ENCODE measurements around the gene SLC48A1. TPM values are rescaled to one million over a fixed set of nuclear protein-coding genes. Genes with fewer than 3 reads are reported as not detected.
"Not testable (repeated sequence)": the region's sequence is repeated elsewhere in the genome, so short reads cannot be mapped to it uniquely, and the experiment has no call there.

SLC48A1 gene
- total RNA-seq, 2 experiments from 2014 or later: 4.5 to 5.8 TPM

- Mint-ChIP-seq H3K36me3 (ENCODE audit: low read depth) (peaks cover 18% of the 10 kb centered on the region), H3K27me3 (no peaks in the 10 kb centered on the region), H3K4me1 (ENCODE audit: low read depth) (peaks cover 99% of the 10 kb centered on the region), H3K27ac (peak overlapping the region; percentile 96), H3K9me3 (no peaks in the 10 kb centered on the region), H3K4me3 (peak overlapping the region; percentile 66)
- no peaks in the 10 kb centered on the region for H3K27me3 ChIP-seq (ENCODE audit: control insufficient read depth in 1 of 2, insufficient read depth in 2 of 2, low read length in 2 of 2)
- peaks cover 27% of the 10 kb centered on the region for H3K36me3 ChIP-seq (ENCODE audit: insufficient read depth, low read length)
- H3K27ac ChIP-seq (ENCODE audit: low read depth in 1 of 2, low read length in 2 of 2): peak overlapping the region; percentile 91 to 98
- no peak for ATAC-seq (ENCODE audit: poor library complexity)
- peak in 10 of 14 experiments; percentile 24 to 73 (median 51) for DNase-seq
- H3K4me1 ChIP-seq (ENCODE audit: insufficient read depth, low read length): peaks cover 99% of the 10 kb centered on the region
- ChIA-PET POLR2A (interaction anchor here (0.6 to 8.4 kb wide), 10 partner anchors 11 to 390 kb away, joined by 3 to 274 read pairs (median 4); partner anchors contain the start of genes HDAC7, RPAP3 and TMEM106C), CTCF (interaction anchor here (0.6 to 5.3 kb wide), 13 partner anchors 9 to 105 kb away, joined by 3 to 45 read pairs (median 5); partner anchors contain the start of genes HDAC7 and SLC48A1)
- no peaks in the 10 kb centered on the region for H3K9me3 ChIP-seq (ENCODE audit: control insufficient read depth in 1 of 2, insufficient read depth in 1 of 2, low read length in 2 of 2)
- TF ChIP-seq CTCF (IDR thresholded peaks at IDR 0.05): peak; percentile 25
- H3K4me3 ChIP-seq (ENCODE audit: low read length): peak overlapping the region; percentile 37
- intact Hi-C loops (cut with DNase I, micrococcal nuclease): loop anchor here in 1 of 2 experiments (2.0 kb wide), 1 partner anchor 16 kb away; no protein-coding TSS in a partner anchor
Measured at GRCh38 chr12:47808574-47809365, 35.7 kb downstream of the SLC48A1 start.

- CTCF ChIA-PET: interaction anchor here (1.2 to 4.7 kb wide), 11 partner anchors 8 to 94 kb away, joined by 3 to 26 read pairs (median 4); partner anchors contain the start of gene SLC48A1
- peaks cover 21% of the 10 kb centered on the region for H3K36me3 ChIP-seq (ENCODE audit: insufficient read depth, low read length)
- not testable (repeated sequence) for H3K4me3 ChIP-seq (ENCODE audit: low read length); ATAC-seq (ENCODE audit: poor library complexity); DNase-seq; H3K27me3 ChIP-seq (ENCODE audit: control insufficient read depth in 1 of 2, insufficient read depth in 2 of 2, low read length in 2 of 2); H3K9me3 ChIP-seq (ENCODE audit: control insufficient read depth in 1 of 2, insufficient read depth in 1 of 2, low read length in 2 of 2); H3K9me3 Mint-ChIP-seq; H3K27me3 Mint-ChIP-seq
- POLR2A ChIA-PET: interaction anchor here (0.9 to 8.4 kb wide), 7 partner anchors 10 to 104 kb away, joined by 3 to 274 read pairs (median 4); partner anchors contain the start of genes HDAC7 and RPAP3
- Mint-ChIP-seq H3K36me3 (ENCODE audit: low read depth) (peaks cover 12% of the 10 kb centered on the region), H3K4me3 (peak overlapping the region; percentile 58), H3K27ac (peak overlapping the region; percentile 96), H3K4me1 (ENCODE audit: low read depth) (peaks cover 99% of the 10 kb centered on the region)
- intact Hi-C loops (cut with DNase I, micrococcal nuclease): loop anchor here in 1 of 2 experiments (2.0 kb wide), 1 partner anchor 15 kb away; no protein-coding TSS in a partner anchor
- peak overlapping the region; percentile 70 to 98 for H3K27ac ChIP-seq (ENCODE audit: low read depth in 1 of 2, low read length in 2 of 2)
- H3K4me1 ChIP-seq (ENCODE audit: insufficient read depth, low read length): peaks cover 99% of the 10 kb centered on the region
Measured at GRCh38 chr12:47809518-47809917, 36.5 kb downstream of the SLC48A1 start.

GRCh38 chr12:47811072-47811396 lies 38.0 kb downstream of the SLC48A1 start:
- H3K36me3 ChIP-seq (ENCODE audit: insufficient read depth, low read length): peaks cover 7% of the 10 kb centered on the region

More at GRCh38 chr12:47811072-47811396, 38.0 kb downstream of the SLC48A1 start:
- Histone ChIP-seq H3K27me3 (ENCODE audit: control insufficient read depth in 1 of 2, insufficient read depth in 2 of 2, low read length in 2 of 2) (no peaks in the 10 kb centered on the region), H3K4me3 (ENCODE audit: low read length) (peak overlapping the region; percentile 17), H3K9me3 (ENCODE audit: control insufficient read depth in 1 of 2, insufficient read depth in 1 of 2, low read length in 2 of 2) (no peaks in the 10 kb centered on the region), H3K4me1 (ENCODE audit: insufficient read depth, low read length) (peaks cover 99% of the 10 kb centered on the region), H3K27ac (ENCODE audit: low read depth in 1 of 2, low read length in 2 of 2) (peak overlapping the region; percentile 70 to 98)
- Mint-ChIP-seq H3K4me1 (ENCODE audit: low read depth) (peaks cover 99% of the 10 kb centered on the region), H3K36me3 (ENCODE audit: low read depth) (no peaks in the 10 kb centered on the region), H3K27ac (peak overlapping the region; percentile 96), H3K9me3 (no peaks in the 10 kb centered on the region), H3K27me3 (no peaks in the 10 kb centered on the region), H3K4me3 (peak overlapping the region; percentile 87)
- ChIA-PET CTCF (interaction anchor here (1.2 to 10.5 kb wide), 9 partner anchors 7 to 32 kb away, joined by 3 to 164 read pairs (median 4); partner anchors contain the start of gene HDAC7), POLR2A (interaction anchor here (0.9 to 8.4 kb wide), 7 partner anchors 9 to 1542 kb away, joined by 3 to 274 read pairs (median 5); partner anchors contain the start of genes HDAC7, RPAP3, SLC38A1 and SLC48A1)
- ATAC-seq (ENCODE audit: poor library complexity) (no peak), DNase-seq (peak in 1 of 14 experiments; percentile 40)
- intact Hi-C loops (cut with DNase I, micrococcal nuclease): loop anchor here in 1 of 2 experiments (10.0 kb wide), 1 partner anchor 94 kb away; the partner anchor contains the start of gene VDR
- no peak for TF ChIP-seq CTCF (IDR thresholded peaks at IDR 0.05)
